ENCODE data around the gene MARF1. TPM values are rescaled to one million over a fixed set of nuclear protein-coding genes. Genes with fewer than 3 reads are reported as not detected.
"Not testable (repeated sequence)": the region's sequence is repeated elsewhere in the genome, so short reads cannot be mapped to it uniquely, and the experiment has no call there.

MARF1 gene
- total and polyA plus RNA-seq, 9 of the 15 experiments (the other 6 are each of a cell fraction or from before 2014, with no cell fraction given), result 4.7 to 33.2 (median 11.7) TPM

- TF ChIP-seq HEY1 (CRISPR knock-in tag; IDR thresholded peaks at IDR 0.05; ENCODE audit: borderline replicate concordance) (peak; percentile 72), CCNT2 (IDR thresholded peaks at IDR 0.05; ENCODE audit: borderline replicate concordance, extremely low read depth, insufficient read length, low read depth, low read length) (peak; percentile 69), ELF4 (CRISPR knock-in tag; IDR thresholded peaks at IDR 0.05) (no peak), BCL6 (CRISPR knock-in tag; IDR thresholded peaks at IDR 0.05) (no peak)
These were observed at the start of gene MARF1 (continued) for GRCh38 chr16:15643048-15643945.

DNA sequence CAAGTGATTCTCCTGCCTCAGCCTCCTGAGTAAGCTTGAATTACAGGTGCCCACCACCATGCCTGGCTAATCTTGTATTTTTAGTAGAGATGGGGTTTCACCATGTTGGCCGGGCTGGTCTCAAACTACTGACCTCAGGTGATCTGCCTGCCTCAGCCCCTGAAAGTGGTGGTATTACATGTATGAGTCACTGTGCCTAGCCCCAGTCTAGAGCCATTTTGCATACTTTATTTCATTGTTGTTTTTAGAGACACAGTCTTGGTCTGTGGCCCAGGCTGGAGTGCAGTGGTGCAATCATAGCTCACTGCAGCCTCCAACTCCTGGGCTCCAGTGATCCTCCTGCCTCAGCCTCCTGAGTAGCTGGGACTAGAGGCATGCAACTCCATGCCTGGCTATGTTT is 49.6 kb upstream of the MARF1 start:
- H3K9ac ChIP-seq (ENCODE audit: insufficient read depth in 1 of 2, low read depth in 2 of 2, low read length in 2 of 2); BruUV-seq (replicated peaks); ATAC-seq; H3K4me1 ChIP-seq (replicated peaks in 1 of 2; ENCODE audit: control insufficient read depth in 2 of 2, insufficient read depth in 2 of 2, low read length in 2 of 2); intact Hi-C loops (cut with micrococcal nuclease); H3K9me3 ChIP-seq (replicated peaks; ENCODE audit: control insufficient read depth, insufficient read depth, low read depth, low read length); DNase-seq (ENCODE audit: extremely low read depth in 1 of 4, low spot score in 3 of 4); H3K4me3 ChIP-seq; H3K79me2 ChIP-seq (ENCODE audit: control insufficient read depth, insufficient read depth, low read length); CTCF ChIA-PET (ENCODE audit: low intra/inter-chr PET ratio); in situ Hi-C loops (cut with MboI); FAIRE-seq; H4K20me1 ChIP-seq (replicated peaks; ENCODE audit: control insufficient read depth, insufficient read depth, low read length); H2AFZ ChIP-seq (ENCODE audit: low read depth, low read length); H3K27me3 ChIP-seq (ENCODE audit: control insufficient read depth in 2 of 2, insufficient read depth in 2 of 2, low read length in 2 of 2); H3K9me1 ChIP-seq (ENCODE audit: control insufficient read depth, insufficient read depth, low read length); H3K4me2 ChIP-seq (ENCODE audit: insufficient read depth, low read length); H3K27ac ChIP-seq (ENCODE audit: extremely low read depth, low read depth, low read length): not testable (repeated sequence)
- POLR2A ChIA-PET, result interaction anchor here (0.6 kb wide), 2 partner anchors 15 to 248 kb away, joined by 3 to 4 read pairs; no protein-coding TSS in a partner anchor
- 100% methylated on average over 1 of the region's 1 CpG for WGBS (ENCODE audit: insufficient coverage, low coverage, missing lambda C conversion rate)
- H3K36me3 ChIP-seq (ENCODE audit: control insufficient read depth, insufficient read depth, low read length), result peaks cover 80% of the 10 kb centered on the region; the same call in 2 of the 3 replicates
